Liver (tissue), 3 donors: Measurements from ENCODE around the gene FMR1NB.

Source experiments
- ATF3 ChIP-seq: IDR thresholded peaks from 2 replicates; pipeline ENCODE4 v1.6.1; 2016; ENCODE audit warnings: antibody characterized with exemption
- CTCF ChIP-seq: fragments of 150-350 bp; IDR thresholded peaks from 2 replicates; pipeline ENCODE4 v1.5.1; 2017; ENCODE audit warnings: improper control_type of control experiment, low read depth, low read length; ENCODE audit not compliant: missing input control
- EGR1 ChIP-seq, 2 donors: IDR thresholded peaks; 2 replicates each; pipeline ENCODE4 v1.6.1; 2016 to 2018; ENCODE audit warnings: antibody characterized with exemption in 2 of 2, low read depth in 2 of 2
- GABPA ChIP-seq, 2 donors: IDR thresholded peaks in 1 of 2; conservative IDR thresholded peaks in 1 of 2; 2 replicates each; pipeline ENCODE4 v1.6.1; 2016; ENCODE audit warnings: antibody characterized with exemption in 2 of 2, mild to moderate bottlenecking in 1 of 2, moderate library complexity in 1 of 2
- HNF4G ChIP-seq: IDR thresholded peaks from 2 replicates; pipeline ENCODE4 v1.6.1; 2016; ENCODE audit warnings: antibody characterized with exemption
- MAX ChIP-seq: IDR thresholded peaks from 2 replicates; pipeline ENCODE4 v1.6.1; 2016; ENCODE audit warnings: antibody characterized with exemption
- NR2F2 ChIP-seq: IDR thresholded peaks from 2 replicates; pipeline ENCODE4 v1.6.1; 2016; ENCODE audit warnings: antibody characterized with exemption
- REST ChIP-seq: IDR thresholded peaks from 2 replicates; pipeline ENCODE4 v1.6.1; 2016; ENCODE audit warnings: antibody characterized with exemption, mild to moderate bottlenecking
- RXRA ChIP-seq, 2 donors: IDR thresholded peaks; 2 replicates each; pipeline ENCODE4 v1.6.1; 2017 to 2018; ENCODE audit warnings: antibody characterized with exemption in 2 of 2, mild to moderate bottlenecking in 1 of 2
- TAF1 ChIP-seq: conservative IDR thresholded peaks from 2 replicates; pipeline ENCODE4 v1.6.1; 2016; ENCODE audit warnings: antibody characterized with exemption, mild to moderate bottlenecking
- YY1 ChIP-seq: IDR thresholded peaks from 2 replicates; pipeline ENCODE4 v1.6.1; 2016; ENCODE audit warnings: antibody characterized with exemption, mild to moderate bottlenecking
- ZBTB33 ChIP-seq: IDR thresholded peaks from 2 replicates; pipeline ENCODE4 v1.6.1; 2016; ENCODE audit warnings: antibody characterized with exemption
- donor health status: healthy.
- donor health status: healthy.

- TF ChIP-seq CTCF (no peak), MAX (no peak), TAF1 (no peak), RXRA (IDR thresholded peaks at IDR 0.05) (no peak), ATF3 (no peak), REST (no peak), HNF4G (no peak), EGR1 (IDR thresholded peaks at IDR 0.05; ENCODE audit: low read depth in 2 of 2) (no peak), ZBTB33 (no peak), NR2F2 (no peak), YY1 (no peak), GABPA (IDR thresholded peaks at IDR 0.05 in 1 of 2, conservative IDR thresholded peaks at IDR 0.05 in 1 of 2) (no peak)
Observed at GRCh38 chrX:148067285-148067684, 86.1 kb downstream of the FMR1NB start.
